Kidney epithelial cell (primary cell): ENCODE data around the gene TFPI. TPM values are rescaled to one million over a fixed set of nuclear protein-coding genes. Genes with fewer than 3 reads are reported as not detected.

Experiments
- DNase-seq: peaks from one replicate; pipeline ENCODE4 v3.0.0-alpha.2; 2010; ENCODE audit warnings: low read depth
- H3K27me3 ChIP-seq: 2 replicates; pipeline ENCODE4 v1.6.0; 2011; ENCODE audit warnings: low read length; ENCODE audit not compliant: control insufficient read depth, insufficient read depth
- H3K36me3 ChIP-seq: 2 replicates; pipeline ENCODE4 v1.5.1; 2011; ENCODE audit warnings: low read length; ENCODE audit not compliant: control insufficient read depth, insufficient read depth
- H3K4me3 ChIP-seq: 2 replicates; pipeline ENCODE4 v1.5.1; 2011; ENCODE audit warnings: low read depth, mild to moderate bottlenecking, control low read depth, low read length
- total RNA-seq: library from RNA; depleted of rRNA; stranded (reverse); fragments of >200 nt; gene quantifications from 2 replicates; pipeline ENCODE4 v1.2.3, GENCODE V29; 2015
- TF ChIP-seq, protein P1 (sequence below): IDR thresholded peaks from 2 replicates; pipeline ENCODE4 v1.5.1; 2011; ENCODE audit warnings: mild to moderate bottlenecking, moderate library complexity, low read length, control low read depth, inconsistent platforms; ENCODE audit not compliant: insufficient read depth, poor library complexity, severe bottlenecking

The TFPI gene
- total RNA-seq, 1 donor from 2014 or later, result 31.1 TPM

DNA sequence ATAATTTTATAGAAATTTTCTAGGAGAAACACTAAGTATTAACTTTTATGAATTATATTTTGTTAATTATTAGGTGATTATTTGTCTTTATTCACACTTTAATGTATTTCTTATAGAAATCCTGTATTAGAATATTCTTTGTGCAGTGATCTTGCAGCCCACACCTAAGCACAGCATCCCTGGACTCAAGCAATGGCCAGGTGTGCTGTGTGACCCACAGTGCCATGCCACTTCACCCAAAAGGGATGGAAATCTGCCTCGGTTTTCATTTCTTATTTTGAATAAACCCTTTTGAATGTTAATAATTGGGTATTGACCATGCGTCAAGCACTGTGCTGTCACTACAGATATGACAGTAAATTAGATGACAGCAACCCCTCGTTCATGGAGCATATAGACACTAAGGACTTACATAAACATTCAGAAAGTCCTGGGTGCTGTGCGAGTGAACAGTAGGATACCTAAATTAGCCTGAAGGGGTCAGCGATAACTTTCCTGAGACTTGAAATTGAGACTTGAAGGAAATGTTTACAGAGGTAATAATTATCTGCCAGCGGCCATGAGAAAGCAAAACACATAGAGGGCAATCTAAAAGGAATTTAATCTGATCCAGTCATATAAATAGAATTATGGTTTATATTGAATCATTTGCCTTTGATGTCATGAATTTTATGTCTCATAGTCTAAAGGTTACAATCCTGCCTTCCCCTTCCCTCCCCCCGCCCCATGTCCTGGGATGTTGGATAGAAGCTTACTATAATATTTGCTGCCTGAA is 53.5 kb downstream of the TFPI start:
- Histone ChIP-seq H3K27me3 (no peaks in the 10 kb centered on the region), H3K36me3 (no peaks in the 10 kb centered on the region), H3K4me3 (no peak overlapping the region)
- TF ChIP-seq, protein P1, sequence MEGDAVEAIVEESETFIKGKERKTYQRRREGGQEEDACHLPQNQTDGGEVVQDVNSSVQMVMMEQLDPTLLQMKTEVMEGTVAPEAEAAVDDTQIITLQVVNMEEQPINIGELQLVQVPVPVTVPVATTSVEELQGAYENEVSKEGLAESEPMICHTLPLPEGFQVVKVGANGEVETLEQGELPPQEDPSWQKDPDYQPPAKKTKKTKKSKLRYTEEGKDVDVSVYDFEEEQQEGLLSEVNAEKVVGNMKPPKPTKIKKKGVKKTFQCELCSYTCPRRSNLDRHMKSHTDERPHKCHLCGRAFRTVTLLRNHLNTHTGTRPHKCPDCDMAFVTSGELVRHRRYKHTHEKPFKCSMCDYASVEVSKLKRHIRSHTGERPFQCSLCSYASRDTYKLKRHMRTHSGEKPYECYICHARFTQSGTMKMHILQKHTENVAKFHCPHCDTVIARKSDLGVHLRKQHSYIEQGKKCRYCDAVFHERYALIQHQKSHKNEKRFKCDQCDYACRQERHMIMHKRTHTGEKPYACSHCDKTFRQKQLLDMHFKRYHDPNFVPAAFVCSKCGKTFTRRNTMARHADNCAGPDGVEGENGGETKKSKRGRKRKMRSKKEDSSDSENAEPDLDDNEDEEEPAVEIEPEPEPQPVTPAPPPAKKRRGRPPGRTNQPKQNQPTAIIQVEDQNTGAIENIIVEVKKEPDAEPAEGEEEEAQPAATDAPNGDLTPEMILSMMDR, result no peak
- DNase-seq, result no peak

DNA sequence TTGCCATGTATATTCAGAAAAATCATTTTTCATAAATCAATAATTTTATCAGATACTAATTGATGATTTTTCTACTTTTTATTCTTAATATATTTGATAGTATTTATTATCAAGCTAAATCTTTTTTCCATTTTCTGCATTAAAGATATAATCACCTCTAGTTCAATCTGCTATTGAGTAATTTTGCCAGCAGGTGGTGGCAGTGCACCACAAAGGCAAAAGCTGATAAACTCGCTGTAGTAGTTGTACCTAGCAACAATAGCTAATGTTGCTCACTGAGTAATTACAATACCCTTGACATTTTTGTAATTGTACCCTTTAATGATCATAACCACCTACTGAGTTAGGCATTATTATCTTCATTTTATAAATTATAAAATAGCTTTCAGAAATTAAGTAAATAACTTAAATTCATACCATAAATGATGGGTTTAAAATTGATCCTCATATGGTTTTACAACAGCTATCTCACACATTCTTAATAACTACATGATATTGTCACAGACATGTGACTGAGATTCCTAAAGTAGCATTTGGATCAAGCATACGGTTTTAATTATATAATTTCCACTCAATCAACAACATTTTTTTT is 54.2 kb downstream of the TFPI start:
- no peaks in the 10 kb centered on the region for H3K27me3 ChIP-seq
- no peaks in the 10 kb centered on the region for H3K36me3 ChIP-seq

DNA sequence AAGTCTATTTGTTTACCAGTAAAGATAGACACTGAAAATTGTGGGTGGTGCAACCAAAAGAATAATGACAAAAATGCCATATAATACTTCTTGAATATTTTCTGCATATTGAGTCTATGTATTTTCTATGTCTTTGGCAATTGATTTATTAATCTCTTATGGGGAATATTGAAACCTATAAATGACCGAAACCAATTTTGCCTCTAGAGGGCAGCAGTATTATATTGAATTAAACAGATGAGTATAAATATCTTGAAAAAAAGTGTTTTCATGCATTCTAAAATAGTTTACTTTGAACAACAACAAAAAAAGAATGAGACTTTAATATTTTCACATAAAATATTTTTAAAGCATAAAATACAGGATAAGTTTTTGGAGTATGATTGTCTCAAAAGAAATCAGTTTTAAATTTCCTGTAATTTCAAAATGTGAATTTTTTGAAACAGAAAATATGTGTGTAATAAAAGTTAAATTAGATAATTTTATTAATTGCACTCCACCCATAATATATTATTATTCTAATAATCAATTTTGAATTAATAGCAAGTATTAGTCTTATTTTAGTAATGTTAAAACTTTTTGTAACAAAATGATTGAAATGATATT is 56.3 kb downstream of the TFPI start:
- no peak for DNase-seq
- H3K27me3 ChIP-seq, result no peaks in the 10 kb centered on the region
- H3K4me3 ChIP-seq, result no peak overlapping the region
- H3K36me3 ChIP-seq, result no peaks in the 10 kb centered on the region
- TF ChIP-seq, protein P1, result peak; percentile 51

More for the DNA sequence above, 54.2 kb downstream of the TFPI start:
- TF ChIP-seq, protein P1, result peak; percentile 76
- no peak for DNase-seq
- no peak overlapping the region for H3K4me3 ChIP-seq

DNA sequence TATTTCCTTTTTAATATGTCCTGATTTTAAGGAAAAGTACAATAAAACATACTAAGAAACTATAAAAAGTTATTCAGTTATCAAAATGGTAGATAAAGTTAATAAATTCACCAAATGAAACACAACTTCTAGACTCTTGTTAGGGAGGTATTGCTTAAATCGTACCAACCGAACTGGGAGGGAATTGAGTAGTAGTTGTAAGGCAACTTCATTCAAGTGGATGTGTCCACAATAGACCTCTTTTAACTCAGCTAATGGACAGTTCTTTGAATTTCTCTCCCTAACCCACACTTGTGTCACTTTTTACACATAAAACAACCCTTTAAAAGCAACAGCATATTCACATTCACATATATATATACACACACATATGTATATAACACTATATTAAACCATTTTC is 57.1 kb downstream of the TFPI start:
- TF ChIP-seq, protein P1, result no peak
- no peaks in the 10 kb centered on the region for H3K27me3 ChIP-seq
- no peak for DNase-seq

DNA sequence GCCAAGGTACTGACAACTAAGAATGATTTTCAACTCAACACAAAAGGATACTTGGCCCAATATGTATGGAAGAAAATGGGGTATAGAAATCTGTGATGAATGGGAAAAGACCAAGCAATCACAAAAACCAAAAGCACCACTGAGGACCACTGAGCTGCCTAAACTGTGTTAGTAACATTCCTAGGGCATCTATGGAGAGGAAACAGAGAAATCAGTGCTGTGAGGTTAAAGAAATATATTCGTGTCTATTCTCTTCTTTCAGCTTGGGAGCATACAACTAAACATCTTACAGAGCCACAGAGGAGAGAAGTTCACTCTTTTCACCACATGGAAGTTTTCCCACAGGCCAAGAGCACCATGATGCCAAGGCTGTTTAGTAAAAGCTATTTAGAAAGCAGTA is 58.9 kb downstream of the TFPI start:
- TF ChIP-seq, protein P1, result no peak
- Histone ChIP-seq H3K4me3 (no peak overlapping the region), H3K36me3 (no peaks in the 10 kb centered on the region), H3K27me3 (no peaks in the 10 kb centered on the region)
- no peak for DNase-seq

More for the DNA sequence above, 57.1 kb downstream of the TFPI start:
- Histone ChIP-seq H3K4me3 (no peak overlapping the region), H3K36me3 (no peaks in the 10 kb centered on the region)
